ENCODE results near the gene PI4KB. TPM values are rescaled to one million over a fixed set of nuclear protein-coding genes. Genes with fewer than 3 reads are reported as not detected.

PI4KB gene
- total RNA-seq, 2 experiments from 2014 or later, result 38.0 to 50.6 TPM

GRCh38 chr1:151242442-151242841, 84.8 kb downstream of the PI4KB start:
- H3K27ac ChIP-seq (ENCODE audit: low read depth, low read length, poor library complexity, severe bottlenecking), result no peak overlapping the region
- ChIA-PET POLR2A (interaction anchor here (1.2 kb wide), 1 partner anchor 15 kb away, joined by 3 read pairs; no protein-coding TSS in a partner anchor), CTCF (ENCODE audit: unreplicated experiment) (no interaction called here)
- H3K4me2 ChIP-seq (ENCODE audit: low read length), result no peak overlapping the region
- no peaks in the 10 kb centered on the region for H4K20me1 ChIP-seq (ENCODE audit: insufficient read depth, low read length)
- H3K79me2 ChIP-seq (ENCODE audit: insufficient read depth, low read depth, low read length), result no peaks in the 10 kb centered on the region
- BruUV-seq (replicated peaks), result no TSS peak
- peaks cover 98% of the 10 kb centered on the region for H3K36me3 ChIP-seq (ENCODE audit: insufficient read depth, low read length)
- TF ChIP-seq EZH2phosphoT487 (IDR thresholded peaks at IDR 0.05; ENCODE audit: borderline replicate concordance, low read depth, low read length) (no peak), CTCF (conservative IDR thresholded peaks at IDR 0.05; ENCODE audit: low read length) (no peak)
- H2AFZ ChIP-seq (ENCODE audit: low read length), result no peak overlapping the region
- H3K9me3 ChIP-seq (ENCODE audit: low read length), result no peaks in the 10 kb centered on the region
- no peak overlapping the region for H3K4me3 ChIP-seq (ENCODE audit: low read depth, low read length, poor library complexity, severe bottlenecking)
- intact Hi-C loops (cut with micrococcal nuclease; ENCODE audit: unreplicated experiment), result no loop called here
- no peak for DNase-seq (ENCODE audit: low spot score)
- no peaks in the 10 kb centered on the region for H3K9me2 ChIP-seq (ENCODE audit: insufficient read depth, low read length)
- H3K4me1 ChIP-seq (ENCODE audit: insufficient read depth, low read length, poor library complexity, severe bottlenecking), result peaks cover 7% of the 10 kb centered on the region

Small RNA genes lying within 50 kb of the gene (small RNA-seq; reads per million reads assigned to genes)
- not detected for gene RN7SL444P

Other genes with a start within 250 kb of the PI4KB start
- 0.54 and 1.1 TPM in 2 replicates for gene SEMA6C, start 180.8 kb downstream of the PI4KB start, total RNA-seq (2014; rRNA removed; shearing (Covaris generic))
- 1.9 and 2.0 TPM in 2 replicates for gene SEMA6C, start 180.8 kb downstream of the PI4KB start, total RNA-seq (2022)
- 7.7 and 12.5 TPM in 2 replicates for gene TNFAIP8L2, start 170.8 kb downstream of the PI4KB start, total RNA-seq (2014; rRNA removed; shearing (Covaris generic))
- 9.0 and 9.2 TPM in 2 replicates for gene TNFAIP8L2, start 170.8 kb downstream of the PI4KB start, total RNA-seq (2022)
- 6.2 and 9.2 TPM in 2 replicates for gene LYSMD1, start 161.5 kb downstream of the PI4KB start, total RNA-seq (2014; rRNA removed; shearing (Covaris generic))
- gene LYSMD1, start 161.5 kb downstream of the PI4KB start, total RNA-seq (2022), result 3.4 and 3.7 TPM in 2 replicates
- 70.9 and 78.0 TPM in 2 replicates for gene SCNM1, start 161.3 kb downstream of the PI4KB start, total RNA-seq (2014; rRNA removed; shearing (Covaris generic))
- gene SCNM1, start 161.3 kb downstream of the PI4KB start, total RNA-seq (2022), result 54.1 and 63.1 TPM in 2 replicates
- gene TMOD4, start 151.4 kb downstream of the PI4KB start, total RNA-seq (2014; rRNA removed; shearing (Covaris generic)), result not detected in 2 replicates
- 1.4 and 2.4 TPM in 2 replicates for gene TMOD4, start 151.4 kb downstream of the PI4KB start, total RNA-seq (2022)
- 51.1 and 65.9 TPM in 2 replicates for gene VPS72, start 137.2 kb downstream of the PI4KB start, total RNA-seq (2014; rRNA removed; shearing (Covaris generic))
- gene VPS72, start 137.2 kb downstream of the PI4KB start, total RNA-seq (2022), result 54.3 and 67.9 TPM in 2 replicates
- gene PIP5K1A, start 128.9 kb downstream of the PI4KB start, total RNA-seq (2014; rRNA removed; shearing (Covaris generic)), result 42.9 and 50.5 TPM in 2 replicates
- 75.8 and 85.3 TPM in 2 replicates for gene PIP5K1A, start 128.9 kb downstream of the PI4KB start, total RNA-seq (2022)
- 118 and 134 TPM in 2 replicates for gene PSMD4, start 72.7 kb downstream of the PI4KB start, total RNA-seq (2014; rRNA removed; shearing (Covaris generic))
- 137 and 150 TPM in 2 replicates for gene PSMD4, start 72.7 kb downstream of the PI4KB start, total RNA-seq (2022)
- gene ZNF687, start 45.1 kb downstream of the PI4KB start, total RNA-seq (2014; rRNA removed; shearing (Covaris generic)), result 18.0 and 20.9 TPM in 2 replicates
- 31.6 and 31.7 TPM in 2 replicates for gene ZNF687, start 45.1 kb downstream of the PI4KB start, total RNA-seq (2022)
- 99.7 and 122 TPM in 2 replicates for gene RFX5, start 19.8 kb upstream of the PI4KB start, total RNA-seq (2014; rRNA removed; shearing (Covaris generic))
- 115 and 131 TPM in 2 replicates for gene RFX5, start 19.8 kb upstream of the PI4KB start, total RNA-seq (2022)
- not detected in 2 replicates for gene SELENBP1, start 45.3 kb upstream of the PI4KB start, total RNA-seq (2014; rRNA removed; shearing (Covaris generic))
- not detected in 2 replicates for gene SELENBP1, start 45.3 kb upstream of the PI4KB start, total RNA-seq (2022)
- 230 and 301 TPM in 2 replicates for gene PSMB4, start 72.2 kb upstream of the PI4KB start, total RNA-seq (2014; rRNA removed; shearing (Covaris generic))
- gene PSMB4, start 72.2 kb upstream of the PI4KB start, total RNA-seq (2022), result 240 and 242 TPM in 2 replicates
- 47.7 and 72.0 TPM in 2 replicates for gene POGZ, start 132.1 kb upstream of the PI4KB start, total RNA-seq (2014; rRNA removed; shearing (Covaris generic))
- 118 and 130 TPM in 2 replicates for gene POGZ, start 132.1 kb upstream of the PI4KB start, total RNA-seq (2022)
- gene CGN, start 184.0 kb upstream of the PI4KB start, total RNA-seq (2014; rRNA removed; shearing (Covaris generic)), result 1.7 and 2.5 TPM in 2 replicates
- 5.5 TPM in 2 replicates for gene CGN, start 184.0 kb upstream of the PI4KB start, total RNA-seq (2022)
- gene TUFT1, start 212.9 kb upstream of the PI4KB start, total RNA-seq (2014; rRNA removed; shearing (Covaris generic)), result 0.06 TPM in 1 of 2 replicates, not detected in the other
- 0.13 TPM in 1 of 2 replicates, not detected in the other for gene TUFT1, start 212.9 kb upstream of the PI4KB start, total RNA-seq (2022)